OCI-LY7 (cell line): Measurements from ENCODE around the gene TMEM255B. TPM values are rescaled to one million over a fixed set of nuclear protein-coding genes. Genes with fewer than 3 reads are reported as not detected.

ENCODE experiments used
- BruUV-seq: library from RNA; stranded (reverse); fragments of 400-500 nt; replicated peaks from 2 replicates; lab custom pipeline; 2021; lab: Mats Ljungman, UMichigan
- CTCF ChIA-PET: fragments of 300-600 bp; sonication (Branson Sonifier 250); formaldehyde crosslinking; loops from one replicate; lab custom pipeline; 2022; ENCODE audit warnings: antibody characterized with exemption; ENCODE audit not compliant: unreplicated experiment; lab: Charles Lee
- POLR2A ChIA-PET: fragments of 300-600 bp; sonication (Branson Sonifier 250); formaldehyde crosslinking; loops from one replicate; lab custom pipeline; 2022; ENCODE audit warnings: antibody characterized with exemption; lab: Charles Lee
- DNase-seq: peaks from one replicate; pipeline ENCODE4 v3.0.0-alpha.2; 2015; ENCODE audit warnings: low spot score
- H2AFZ ChIP-seq: fragments of 200-600 bp; sonication (generic), shearing (Covaris generic); 2 replicates; pipeline ENCODE4 v1.6.1; 2014; ENCODE audit warnings: mild to moderate bottlenecking, antibody characterized with exemption, low read length, moderate library complexity
- H3K27ac ChIP-seq: fragments of 200-600 bp; sonication (generic); 2 replicates; pipeline ENCODE4 v1.5.1; 2014; ENCODE audit warnings: mixed run types, low read depth, mild to moderate bottlenecking, moderate library complexity, low read length, inconsistent platforms; ENCODE audit not compliant: poor library complexity, severe bottlenecking
- H3K36me3 ChIP-seq: fragments of 200-600 bp; sonication (generic); 2 replicates; pipeline ENCODE4 v1.6.1; 2014; ENCODE audit warnings: mild to moderate bottlenecking, antibody characterized with exemption, low read length, moderate library complexity, mixed read lengths; ENCODE audit not compliant: insufficient read depth
- H3K4me1 ChIP-seq: fragments of 200-600 bp; sonication (generic); 2 replicates; pipeline ENCODE4 v1.5.1; 2014; ENCODE audit warnings: mild to moderate bottlenecking, low read length; ENCODE audit not compliant: insufficient read depth, poor library complexity, severe bottlenecking
- H3K4me2 ChIP-seq: fragments of 200-600 bp; sonication (generic); 2 replicates; pipeline ENCODE4 v1.6.1; 2014; ENCODE audit warnings: mild to moderate bottlenecking, low read length
- H3K4me3 ChIP-seq: fragments of 200-600 bp; sonication (generic); 2 replicates; pipeline ENCODE4 v1.5.1; 2014; ENCODE audit warnings: mild to moderate bottlenecking, low read depth, low read length; ENCODE audit not compliant: poor library complexity, severe bottlenecking
- H3K79me2 ChIP-seq: fragments of 200-600 bp; sonication (generic); 2 replicates; pipeline ENCODE4 v1.6.1; 2016; ENCODE audit warnings: low read depth, mild to moderate bottlenecking, low read length, moderate library complexity, mixed read lengths; ENCODE audit not compliant: insufficient read depth
- H3K9me2 ChIP-seq: fragments of 200-600 bp; sonication (generic); 2 replicates; pipeline ENCODE4 v1.6.1; 2016; ENCODE audit warnings: mild to moderate bottlenecking, low read length, mixed read lengths; ENCODE audit not compliant: insufficient read depth
- H3K9me3 ChIP-seq: fragments of 200-600 bp; sonication (generic); 2 replicates; pipeline ENCODE4 v1.6.1; 2014; ENCODE audit warnings: mild to moderate bottlenecking, mixed run types, low read length, mixed read lengths
- H4K20me1 ChIP-seq: fragments of 200-600 bp; sonication (generic); 2 replicates; pipeline ENCODE4 v1.6.1; 2014; ENCODE audit warnings: mild to moderate bottlenecking, antibody characterized with exemption, low read length, moderate library complexity, mixed read lengths; ENCODE audit not compliant: insufficient read depth
- EZH2phosphoT487 ChIP-seq: fragments of 200-600 bp; sonication (generic); IDR thresholded peaks from 2 replicates; pipeline ENCODE4 v1.6.1; 2018; ENCODE audit warnings: low read depth, borderline replicate concordance, mild to moderate bottlenecking, mixed run types, antibody characterized with exemption, low read length, moderate library complexity, mixed read lengths
- intact Hi-C: fragments of 100-400 bp; cut with micrococcal nuclease; formaldehyde crosslinking; loops from one replicate; pipeline ENCODE4 v1.10.0; 2022; ENCODE audit not compliant: unreplicated experiment
- total RNA-seq, 2 experiments: library from RNA; depleted of rRNA in 1 of 2; stranded (reverse); fragments of >200 nt in 1 of 2; shearing (Covaris generic) in 1 of 2; gene quantifications; 2 replicates each; pipeline ENCODE4 v1.2.3, GENCODE V29; 2014 to 2022
- TF ChIP-seq, protein P1 (sequence below): fragments of 200-600 bp; sonication (generic); conservative IDR thresholded peaks from 2 replicates; pipeline ENCODE4 v1.5.1; 2014; ENCODE audit warnings: mild to moderate bottlenecking, antibody characterized with exemption, low read length, moderate library complexity, mixed read lengths

Gene TMEM255B
- total RNA-seq, 2 experiments from 2014 or later: 2.6 to 6.8 TPM

DNA sequence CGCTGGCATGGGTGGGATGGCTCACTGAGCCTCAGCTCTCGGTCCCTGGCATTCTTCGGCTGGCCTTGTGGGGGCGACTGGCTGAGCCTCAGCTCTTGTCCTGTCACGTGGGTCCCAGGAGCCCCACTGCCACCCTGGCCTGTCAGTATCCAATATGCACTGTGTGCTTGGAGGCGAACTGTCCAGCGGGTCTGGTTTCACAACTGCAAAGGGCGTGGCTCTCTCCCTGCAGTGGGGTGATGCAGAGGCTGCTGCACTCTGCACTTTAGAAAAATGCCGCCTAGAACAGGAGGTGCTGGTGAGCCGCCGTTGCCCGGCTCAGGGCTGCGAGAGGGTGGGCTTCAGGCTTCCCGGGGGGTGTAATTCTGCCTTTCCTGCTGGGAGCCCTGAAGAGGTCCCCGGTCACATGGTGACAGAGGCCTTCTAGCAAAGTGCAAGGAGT is 17.0 kb upstream of the TMEM255B start:
- TF ChIP-seq EZH2phosphoT487: no peak
- TF ChIP-seq, protein P1, sequence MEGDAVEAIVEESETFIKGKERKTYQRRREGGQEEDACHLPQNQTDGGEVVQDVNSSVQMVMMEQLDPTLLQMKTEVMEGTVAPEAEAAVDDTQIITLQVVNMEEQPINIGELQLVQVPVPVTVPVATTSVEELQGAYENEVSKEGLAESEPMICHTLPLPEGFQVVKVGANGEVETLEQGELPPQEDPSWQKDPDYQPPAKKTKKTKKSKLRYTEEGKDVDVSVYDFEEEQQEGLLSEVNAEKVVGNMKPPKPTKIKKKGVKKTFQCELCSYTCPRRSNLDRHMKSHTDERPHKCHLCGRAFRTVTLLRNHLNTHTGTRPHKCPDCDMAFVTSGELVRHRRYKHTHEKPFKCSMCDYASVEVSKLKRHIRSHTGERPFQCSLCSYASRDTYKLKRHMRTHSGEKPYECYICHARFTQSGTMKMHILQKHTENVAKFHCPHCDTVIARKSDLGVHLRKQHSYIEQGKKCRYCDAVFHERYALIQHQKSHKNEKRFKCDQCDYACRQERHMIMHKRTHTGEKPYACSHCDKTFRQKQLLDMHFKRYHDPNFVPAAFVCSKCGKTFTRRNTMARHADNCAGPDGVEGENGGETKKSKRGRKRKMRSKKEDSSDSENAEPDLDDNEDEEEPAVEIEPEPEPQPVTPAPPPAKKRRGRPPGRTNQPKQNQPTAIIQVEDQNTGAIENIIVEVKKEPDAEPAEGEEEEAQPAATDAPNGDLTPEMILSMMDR: no peak
- Histone ChIP-seq H3K9me3 (no peaks in the 10 kb centered on the region), H2AFZ (no peak overlapping the region)

DNA sequence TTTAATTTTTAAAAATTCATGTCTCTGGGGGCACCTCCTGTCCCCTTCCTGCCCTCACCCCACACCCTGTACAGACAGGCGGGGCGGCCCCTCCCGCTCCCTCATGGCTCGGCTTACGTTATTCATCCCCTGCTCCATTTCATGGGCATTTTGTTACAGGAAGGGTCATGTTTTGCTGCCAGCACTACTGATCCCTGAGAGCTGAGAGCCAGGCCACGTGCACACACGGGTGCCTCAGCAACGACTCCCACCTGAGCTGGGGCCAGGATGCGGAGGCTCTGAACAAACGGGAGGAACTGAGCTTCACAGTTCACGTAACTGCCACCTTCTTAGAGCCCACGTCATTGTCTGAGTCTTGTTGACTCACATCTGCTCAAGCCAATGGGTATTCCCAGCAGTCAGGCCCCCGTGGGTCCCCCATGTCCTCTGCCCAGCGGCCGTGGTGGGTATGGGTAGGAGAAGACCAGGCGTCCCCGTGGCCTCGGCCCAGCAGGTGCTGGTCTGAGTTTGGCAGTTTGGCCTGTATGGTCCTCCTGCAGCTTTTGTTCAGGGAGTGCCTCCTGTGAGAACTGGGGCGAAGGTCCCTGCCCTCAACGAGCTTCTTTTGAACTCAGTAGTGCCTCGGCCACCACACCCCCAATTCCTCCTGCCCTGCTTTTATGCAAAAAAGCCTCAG is 16.4 kb upstream of the TMEM255B start:
- ChIA-PET POLR2A (no interaction called here), CTCF (no interaction called here)
- Histone ChIP-seq H4K20me1 (no peaks in the 10 kb centered on the region), H3K27ac (no peak overlapping the region), H3K4me2 (no peak overlapping the region), H3K36me3 (no peaks in the 10 kb centered on the region), H3K4me1 (no peaks in the 10 kb centered on the region), H2AFZ (no peak overlapping the region), H3K9me2 (no peaks in the 10 kb centered on the region), H3K79me2 (no peaks in the 10 kb centered on the region), H3K4me3 (no peak overlapping the region), H3K9me3 (no peaks in the 10 kb centered on the region)
- intact Hi-C loops: no loop called here
- no TSS peak for BruUV-seq
- no peak for DNase-seq
- TF ChIP-seq EZH2phosphoT487: no peak
- TF ChIP-seq, protein P1: no peak

More for the DNA sequence above, 17.0 kb upstream of the TMEM255B start:
- Histone ChIP-seq H3K4me2 (no peak overlapping the region), H3K79me2 (no peaks in the 10 kb centered on the region), H3K4me3 (no peak overlapping the region), H3K36me3 (no peaks in the 10 kb centered on the region), H4K20me1 (no peaks in the 10 kb centered on the region), H3K9me2 (no peaks in the 10 kb centered on the region), H3K27ac (no peak overlapping the region), H3K4me1 (no peaks in the 10 kb centered on the region)
- BruUV-seq: no TSS peak
- intact Hi-C loops: no loop called here
- ChIA-PET POLR2A (no interaction called here), CTCF (no interaction called here)
- DNase-seq: no peak
